Loucy (cell line): ENCODE data around the gene LRRC1.

ENCODE experiments used
- EZH2phosphoT487 ChIP-seq: fragments of 200-600 bp; IDR thresholded peaks from 2 replicates; pipeline ENCODE4 v1.6.1; 2018; ENCODE audit warnings: antibody characterized with exemption, mild to moderate bottlenecking, moderate library complexity, borderline replicate concordance
- TF ChIP-seq, protein P1 (sequence below): fragments of 200-600 bp; sonication (generic); conservative IDR thresholded peaks from 2 replicates; pipeline ENCODE4 v1.5.1; 2014; ENCODE audit warnings: mild to moderate bottlenecking, antibody characterized with exemption, low read length

DNA sequence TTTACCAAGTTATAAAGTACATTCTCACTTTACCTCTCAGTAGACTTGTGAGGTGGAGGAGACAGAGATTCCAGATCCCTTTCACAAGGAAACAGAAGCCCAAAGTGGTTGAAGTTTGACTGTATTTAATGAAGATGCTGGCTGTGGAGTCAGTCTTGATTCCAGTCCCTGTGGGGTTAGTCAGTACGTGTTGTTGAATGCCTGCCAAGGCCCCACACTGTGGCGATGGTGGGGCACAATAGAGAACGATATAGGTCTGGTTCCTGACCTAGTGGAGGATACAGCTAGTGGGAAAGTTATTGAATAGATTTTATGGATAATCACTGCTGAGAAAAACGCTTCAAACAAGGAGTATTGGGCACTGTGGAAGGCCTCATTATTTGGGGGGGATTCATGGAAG, 71.4 kb downstream of the LRRC1 start:
- TF ChIP-seq, protein P1, sequence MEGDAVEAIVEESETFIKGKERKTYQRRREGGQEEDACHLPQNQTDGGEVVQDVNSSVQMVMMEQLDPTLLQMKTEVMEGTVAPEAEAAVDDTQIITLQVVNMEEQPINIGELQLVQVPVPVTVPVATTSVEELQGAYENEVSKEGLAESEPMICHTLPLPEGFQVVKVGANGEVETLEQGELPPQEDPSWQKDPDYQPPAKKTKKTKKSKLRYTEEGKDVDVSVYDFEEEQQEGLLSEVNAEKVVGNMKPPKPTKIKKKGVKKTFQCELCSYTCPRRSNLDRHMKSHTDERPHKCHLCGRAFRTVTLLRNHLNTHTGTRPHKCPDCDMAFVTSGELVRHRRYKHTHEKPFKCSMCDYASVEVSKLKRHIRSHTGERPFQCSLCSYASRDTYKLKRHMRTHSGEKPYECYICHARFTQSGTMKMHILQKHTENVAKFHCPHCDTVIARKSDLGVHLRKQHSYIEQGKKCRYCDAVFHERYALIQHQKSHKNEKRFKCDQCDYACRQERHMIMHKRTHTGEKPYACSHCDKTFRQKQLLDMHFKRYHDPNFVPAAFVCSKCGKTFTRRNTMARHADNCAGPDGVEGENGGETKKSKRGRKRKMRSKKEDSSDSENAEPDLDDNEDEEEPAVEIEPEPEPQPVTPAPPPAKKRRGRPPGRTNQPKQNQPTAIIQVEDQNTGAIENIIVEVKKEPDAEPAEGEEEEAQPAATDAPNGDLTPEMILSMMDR, result no peak
- no peak for TF ChIP-seq EZH2phosphoT487
